ENCODE data around the gene PALM. TPM values are rescaled to one million over a fixed set of nuclear protein-coding genes. Genes with fewer than 3 reads are reported as not detected.

Gene PALM
- total RNA-seq, 2 experiments from 2014 or later = 1.2 TPM; not detected in 1

- Histone ChIP-seq H3K4me1 (ENCODE audit: insufficient read depth, low read length, poor library complexity, severe bottlenecking) (no peaks in the 10 kb centered on the region), H3K4me2 (ENCODE audit: low read length) (no peak overlapping the region), H3K4me3 (ENCODE audit: low read depth, low read length, poor library complexity, severe bottlenecking) (no peak overlapping the region), H4K20me1 (ENCODE audit: insufficient read depth, low read length) (no peaks in the 10 kb centered on the region), H3K79me2 (ENCODE audit: insufficient read depth, low read depth, low read length) (no peaks in the 10 kb centered on the region), H3K27ac (ENCODE audit: low read depth, low read length, poor library complexity, severe bottlenecking) (no peak overlapping the region), H3K9me3 (ENCODE audit: low read length) (no peaks in the 10 kb centered on the region), H3K36me3 (ENCODE audit: insufficient read depth, low read length) (no peaks in the 10 kb centered on the region), H3K9me2 (ENCODE audit: insufficient read depth, low read length) (no peaks in the 10 kb centered on the region), H2AFZ (ENCODE audit: low read length) (no peak overlapping the region)
- intact Hi-C loops (cut with micrococcal nuclease; ENCODE audit: unreplicated experiment) = no loop called here
- DNase-seq (ENCODE audit: low spot score) = no peak
- ChIA-PET POLR2A (no interaction called here), CTCF (ENCODE audit: unreplicated experiment) (no interaction called here)
- no peak for TF ChIP-seq CTCF (conservative IDR thresholded peaks at IDR 0.05; ENCODE audit: low read length)
- TF ChIP-seq EZH2phosphoT487 (IDR thresholded peaks at IDR 0.05; ENCODE audit: borderline replicate concordance, low read depth, low read length) = no peak
- BruUV-seq (replicated peaks) = no TSS peak
Measured at GRCh38 chr19:789701-790060, 80.9 kb downstream of the PALM start.

GRCh38 chr19:791007-791566 lies 82.4 kb downstream of the PALM start:
- ChIA-PET POLR2A (no interaction called here), CTCF (ENCODE audit: unreplicated experiment) (interaction anchor here (0.6 kb wide), 1 partner anchor 109 kb away, joined by 3 read pairs; no protein-coding TSS in a partner anchor)
- Histone ChIP-seq H3K36me3 (ENCODE audit: insufficient read depth, low read length) (no peaks in the 10 kb centered on the region), H3K79me2 (ENCODE audit: insufficient read depth, low read depth, low read length) (no peaks in the 10 kb centered on the region), H3K9me2 (ENCODE audit: insufficient read depth, low read length) (no peaks in the 10 kb centered on the region), H3K4me2 (ENCODE audit: low read length) (no peak overlapping the region), H3K9me3 (ENCODE audit: low read length) (no peaks in the 10 kb centered on the region), H3K27ac (ENCODE audit: low read depth, low read length, poor library complexity, severe bottlenecking) (no peak overlapping the region), H3K4me1 (ENCODE audit: insufficient read depth, low read length, poor library complexity, severe bottlenecking) (peaks cover under 1% of the 10 kb centered on the region), H2AFZ (ENCODE audit: low read length) (no peak overlapping the region), H4K20me1 (ENCODE audit: insufficient read depth, low read length) (no peaks in the 10 kb centered on the region), H3K4me3 (ENCODE audit: low read depth, low read length, poor library complexity, severe bottlenecking) (no peak overlapping the region)
- intact Hi-C loops (cut with micrococcal nuclease; ENCODE audit: unreplicated experiment) = no loop called here
- DNase-seq (ENCODE audit: low spot score) = no peak
- BruUV-seq (replicated peaks) = no TSS peak
- TF ChIP-seq EZH2phosphoT487 (IDR thresholded peaks at IDR 0.05; ENCODE audit: borderline replicate concordance, low read depth, low read length) (no peak), CTCF (conservative IDR thresholded peaks at IDR 0.05; ENCODE audit: low read length) (no peak)

- ChIA-PET CTCF (ENCODE audit: unreplicated experiment) (interaction anchor here (0.6 kb wide), 1 partner anchor 108 kb away, joined by 3 read pairs; no protein-coding TSS in a partner anchor), POLR2A (no interaction called here)
- H3K4me1 ChIP-seq (ENCODE audit: insufficient read depth, low read length, poor library complexity, severe bottlenecking) = peaks cover 3% of the 10 kb centered on the region
- no TSS peak for BruUV-seq (replicated peaks)
- intact Hi-C loops (cut with micrococcal nuclease; ENCODE audit: unreplicated experiment) = no loop called here
- no peaks in the 10 kb centered on the region for H4K20me1 ChIP-seq (ENCODE audit: insufficient read depth, low read length)
- no peak for DNase-seq (ENCODE audit: low spot score)
- no peak overlapping the region for H3K4me2 ChIP-seq (ENCODE audit: low read length)
- no peak for TF ChIP-seq CTCF (conservative IDR thresholded peaks at IDR 0.05; ENCODE audit: low read length)
- TF ChIP-seq EZH2phosphoT487 (IDR thresholded peaks at IDR 0.05; ENCODE audit: borderline replicate concordance, low read depth, low read length) = no peak
- no peaks in the 10 kb centered on the region for H3K79me2 ChIP-seq (ENCODE audit: insufficient read depth, low read depth, low read length)
- no peak overlapping the region for H3K27ac ChIP-seq (ENCODE audit: low read depth, low read length, poor library complexity, severe bottlenecking)
- no peak overlapping the region for H3K4me3 ChIP-seq (ENCODE audit: low read depth, low read length, poor library complexity, severe bottlenecking)
- no peak overlapping the region for H2AFZ ChIP-seq (ENCODE audit: low read length)
- no peaks in the 10 kb centered on the region for H3K9me3 ChIP-seq (ENCODE audit: low read length)
- no peaks in the 10 kb centered on the region for H3K9me2 ChIP-seq (ENCODE audit: insufficient read depth, low read length)
- no peaks in the 10 kb centered on the region for H3K36me3 ChIP-seq (ENCODE audit: insufficient read depth, low read length)
Measured at GRCh38 chr19:791567-792305, 83.0 kb downstream of the PALM start.
